PFSK-1 (cell line): Measurements from ENCODE around the gene SSR4.

ENCODE experiments used
- POLR2AphosphoS5 ChIP-seq: IDR thresholded peaks from 2 replicates; pipeline ENCODE4 v1.6.1; 2012; ENCODE audit warnings: low read depth, mild to moderate bottlenecking, control low read depth, low read length, moderate library complexity
- SIN3A ChIP-seq: IDR thresholded peaks from 2 replicates; pipeline ENCODE4 v1.6.1; 2012; ENCODE audit warnings: mild to moderate bottlenecking, low read length, moderate library complexity, borderline replicate concordance; ENCODE audit not compliant: insufficient read depth
- TAF1 ChIP-seq: IDR thresholded peaks from 2 replicates; pipeline ENCODE4 v1.6.1; 2012; ENCODE audit warnings: low read length, control low read depth, borderline replicate concordance; ENCODE audit not compliant: insufficient read depth

GRCh38 chrX:153819384-153820040 is 25.0 kb downstream of the SSR4 start:
- TF ChIP-seq TAF1 (no peak), SIN3A (no peak), POLR2AphosphoS5 (no peak)
